GM23338 (cell line): Measurements from ENCODE around the gene TNFRSF21. TPM values are rescaled to one million over a fixed set of nuclear protein-coding genes. Genes with fewer than 3 reads are reported as not detected.

Source experiments
- ATAC-seq: fragments of 200-7000 bp; cut with Tn5 transposase; 3 replicates; pipeline ENCODE4 v1.9.1; 2020
- DNase-seq: peaks from one replicate; pipeline ENCODE4 v3.0.0-alpha.2; 2015; ENCODE audit warnings: low spot score
- H2AFZ ChIP-seq: fragments of 200-600 bp; sonication (generic); 2 replicates; pipeline ENCODE4 v1.8.0; 2016; ENCODE audit warnings: antibody characterized with exemption, mild to moderate bottlenecking, moderate library complexity
- H3F3A ChIP-seq: fragments of 200-600 bp; sonication (generic); replicated peaks from 2 replicates; pipeline ENCODE4 v1.8.0; 2017; ENCODE audit warnings: antibody characterized with exemption, mixed run types, low read depth
- H3K27ac ChIP-seq: fragments of 200-600 bp; sonication (generic); 2 replicates; pipeline ENCODE4 v1.6.1; 2016; ENCODE audit warnings: low read depth
- H3K27me3 ChIP-seq: fragments of 200-600 bp; sonication (generic); 2 replicates; pipeline ENCODE4 v1.8.0; 2016; ENCODE audit warnings: mild to moderate bottlenecking, mixed run types, moderate library complexity; ENCODE audit not compliant: insufficient read depth
- H3K36me3 ChIP-seq: fragments of 200-600 bp; sonication (generic); 2 replicates; pipeline ENCODE4 v1.8.0; 2016; ENCODE audit warnings: mild to moderate bottlenecking; ENCODE audit not compliant: insufficient read depth
- H3K4me1 ChIP-seq: fragments of 200-600 bp; sonication (generic); 2 replicates; pipeline ENCODE4 v1.8.0; 2016; ENCODE audit warnings: mild to moderate bottlenecking, moderate library complexity; ENCODE audit not compliant: insufficient read depth
- H3K4me2 ChIP-seq: fragments of 200-600 bp; sonication (generic); 2 replicates; pipeline ENCODE4 v1.7.1; 2017; ENCODE audit warnings: mixed run types
- H3K4me3 ChIP-seq: fragments of 200-600 bp; sonication (generic); 2 replicates; pipeline ENCODE4 v1.6.1; 2016; ENCODE audit warnings: mixed run types
- H3K79me2 ChIP-seq: fragments of 200-600 bp; sonication (generic); replicated peaks from 2 replicates; pipeline ENCODE4 v1.8.0; 2017; ENCODE audit warnings: mild to moderate bottlenecking; ENCODE audit not compliant: insufficient read depth
- H3K9me2 ChIP-seq: fragments of 200-600 bp; sonication (generic); 2 replicates; pipeline ENCODE4 v1.8.0; 2017; ENCODE audit not compliant: insufficient read depth
- H4K20me1 ChIP-seq: fragments of 200-600 bp; sonication (generic); replicated peaks from 2 replicates; pipeline ENCODE4 v1.8.0; 2017; ENCODE audit warnings: mild to moderate bottlenecking; ENCODE audit not compliant: insufficient read depth
- H3K27ac Mint-ChIP-seq: 2 replicates; pipeline ENCODE4 v1.8.0; 2020; ENCODE audit warnings: inconsistent platforms, mild to moderate bottlenecking, moderate library complexity, mixed read lengths
- H3K27me3 Mint-ChIP-seq: 3 replicates; pipeline ENCODE4 v1.8.0; 2022; ENCODE audit warnings: low read depth, mild to moderate bottlenecking, moderate library complexity, mixed read lengths, inconsistent platforms; ENCODE audit not compliant: insufficient read depth, poor library complexity
- H3K36me3 Mint-ChIP-seq: 3 replicates; pipeline ENCODE4 v1.8.0; 2021; ENCODE audit warnings: low read depth, mild to moderate bottlenecking, inconsistent platforms, moderate library complexity, mixed read lengths
- H3K4me1 Mint-ChIP-seq: 3 replicates; pipeline ENCODE4 v1.8.0; 2020; ENCODE audit warnings: mild to moderate bottlenecking, inconsistent platforms, mixed read lengths
- H3K4me3 Mint-ChIP-seq: 3 replicates; pipeline ENCODE4 v1.8.0; 2021; ENCODE audit warnings: moderate library complexity, mild to moderate bottlenecking, inconsistent platforms, mixed read lengths
- H3K9me3 Mint-ChIP-seq: 3 replicates; pipeline ENCODE4 v1.8.0; 2020; ENCODE audit warnings: moderate library complexity, mild to moderate bottlenecking, inconsistent platforms, mixed read lengths
- CREB1 ChIP-seq: fragments of 250-450 bp; sonication (Bioruptor Pico); IDR thresholded peaks from 2 replicates; pipeline ENCODE4 v1.5.0; 2020; ENCODE audit warnings: low read depth, mild to moderate bottlenecking, moderate library complexity
- CTCF ChIP-seq, 2 experiments: fragments of 200-600 bp in 1 of 2; sonication (generic) in 1 of 2; conservative IDR thresholded peaks; 2 replicates each; pipeline versions ENCODE4 v1.5.1 to v1.6.1; 2016 to 2017; ENCODE audit warnings: antibody characterized with exemption in 2 of 2, low read depth in 2 of 2, mild to moderate bottlenecking in 2 of 2, moderate library complexity in 1 of 2
- ETS1 ChIP-seq: IDR thresholded peaks from 2 replicates; pipeline ENCODE4 v1.6.1; 2016; ENCODE audit warnings: antibody characterized with exemption
- EZH2 ChIP-seq: fragments of 200-600 bp; sonication (generic); IDR thresholded peaks from one replicate; pipeline ENCODE4 v1.8.0; 2017; ENCODE audit warnings: antibody characterized with exemption, mild to moderate bottlenecking, low read depth; ENCODE audit not compliant: unreplicated experiment
- EZH2phosphoT487 ChIP-seq: fragments of 200-600 bp; sonication (generic); IDR thresholded peaks from one replicate; pipeline ENCODE4 v1.8.1; 2018; ENCODE audit warnings: antibody characterized with exemption; ENCODE audit not compliant: unreplicated experiment
- JUNB ChIP-seq: IDR thresholded peaks from one replicate; pipeline ENCODE4 v1.6.1; 2016; ENCODE audit warnings: antibody characterized with exemption; ENCODE audit not compliant: unreplicated experiment
- NANOG ChIP-seq: IDR thresholded peaks from 2 replicates; pipeline ENCODE4 v1.6.1; 2016; ENCODE audit warnings: antibody characterized with exemption, borderline replicate concordance
- POLR2AphosphoS5 ChIP-seq: IDR thresholded peaks from 2 replicates; pipeline ENCODE4 v1.6.1; 2016; ENCODE audit warnings: antibody characterized with exemption, low read depth
- STAT1 ChIP-seq: IDR thresholded peaks from one replicate; pipeline ENCODE4 v1.6.1; 2016; ENCODE audit warnings: antibody characterized with exemption; ENCODE audit not compliant: unreplicated experiment
- ZNF114 ChIP-seq: fragments of 250-450 bp; sonication (Bioruptor Pico); IDR thresholded peaks from 2 replicates; pipeline ENCODE4 v1.5.0; 2020; ENCODE audit warnings: mild to moderate bottlenecking, moderate library complexity
- ZNF331 ChIP-seq: fragments of 250-450 bp; sonication (Bioruptor Pico); IDR thresholded peaks from 2 replicates; pipeline ENCODE4 v1.5.0; 2020; ENCODE audit warnings: low read depth, mild to moderate bottlenecking, moderate library complexity
- polyA plus RNA-seq: library from polyadenylated mRNA; unstranded; fragments of >200 nt; fragmentation: Nextera tagmentation; extraction: Ambion mirVana; gene quantifications from 2 replicates; pipeline ENCODE4 v1.2.1, GENCODE V29; 2016
- total RNA-seq: library from RNA; depleted of rRNA; stranded (reverse); fragments of >200 nt; shearing (Covaris generic); gene quantifications from 2 replicates; pipeline ENCODE4 v1.2.3, GENCODE V29; 2014
- TF ChIP-seq, protein P1 (sequence below): fragments of 250-450 bp; sonication (Bioruptor Pico); IDR thresholded peaks from 2 replicates; pipeline ENCODE4 v1.5.0; 2020; ENCODE audit warnings: mild to moderate bottlenecking, moderate library complexity
- TF ChIP-seq, protein P2 (sequence below): IDR thresholded peaks from one replicate; pipeline ENCODE4 v1.6.1; 2018; ENCODE audit warnings: antibody characterized with exemption; ENCODE audit not compliant: unreplicated experiment

TNFRSF21 gene
- total and polyA plus RNA-seq, 2 experiments from 2014 or later, result 22.1 to 48.1 TPM

- H3K4me1 Mint-ChIP-seq, result peaks cover 36% of the 10 kb centered on the region; the same call in 2 of the 3 replicates
- peaks cover 33% of the 10 kb centered on the region; the same call in 2 of the 3 replicates for H3K36me3 Mint-ChIP-seq
- TF ChIP-seq POLR2AphosphoS5 (no peak), ETS1 (no peak), NANOG (no peak), ZNF331 (no peak), CREB1 (no peak), JUNB (no peak), CTCF (conservative IDR thresholded peaks at IDR 0.05; ENCODE audit: low read depth in 2 of 2) (no peak), ZNF114 (no peak), EZH2phosphoT487 (no peak), STAT1 (no peak), EZH2 (no peak)
- TF ChIP-seq, protein P1, sequence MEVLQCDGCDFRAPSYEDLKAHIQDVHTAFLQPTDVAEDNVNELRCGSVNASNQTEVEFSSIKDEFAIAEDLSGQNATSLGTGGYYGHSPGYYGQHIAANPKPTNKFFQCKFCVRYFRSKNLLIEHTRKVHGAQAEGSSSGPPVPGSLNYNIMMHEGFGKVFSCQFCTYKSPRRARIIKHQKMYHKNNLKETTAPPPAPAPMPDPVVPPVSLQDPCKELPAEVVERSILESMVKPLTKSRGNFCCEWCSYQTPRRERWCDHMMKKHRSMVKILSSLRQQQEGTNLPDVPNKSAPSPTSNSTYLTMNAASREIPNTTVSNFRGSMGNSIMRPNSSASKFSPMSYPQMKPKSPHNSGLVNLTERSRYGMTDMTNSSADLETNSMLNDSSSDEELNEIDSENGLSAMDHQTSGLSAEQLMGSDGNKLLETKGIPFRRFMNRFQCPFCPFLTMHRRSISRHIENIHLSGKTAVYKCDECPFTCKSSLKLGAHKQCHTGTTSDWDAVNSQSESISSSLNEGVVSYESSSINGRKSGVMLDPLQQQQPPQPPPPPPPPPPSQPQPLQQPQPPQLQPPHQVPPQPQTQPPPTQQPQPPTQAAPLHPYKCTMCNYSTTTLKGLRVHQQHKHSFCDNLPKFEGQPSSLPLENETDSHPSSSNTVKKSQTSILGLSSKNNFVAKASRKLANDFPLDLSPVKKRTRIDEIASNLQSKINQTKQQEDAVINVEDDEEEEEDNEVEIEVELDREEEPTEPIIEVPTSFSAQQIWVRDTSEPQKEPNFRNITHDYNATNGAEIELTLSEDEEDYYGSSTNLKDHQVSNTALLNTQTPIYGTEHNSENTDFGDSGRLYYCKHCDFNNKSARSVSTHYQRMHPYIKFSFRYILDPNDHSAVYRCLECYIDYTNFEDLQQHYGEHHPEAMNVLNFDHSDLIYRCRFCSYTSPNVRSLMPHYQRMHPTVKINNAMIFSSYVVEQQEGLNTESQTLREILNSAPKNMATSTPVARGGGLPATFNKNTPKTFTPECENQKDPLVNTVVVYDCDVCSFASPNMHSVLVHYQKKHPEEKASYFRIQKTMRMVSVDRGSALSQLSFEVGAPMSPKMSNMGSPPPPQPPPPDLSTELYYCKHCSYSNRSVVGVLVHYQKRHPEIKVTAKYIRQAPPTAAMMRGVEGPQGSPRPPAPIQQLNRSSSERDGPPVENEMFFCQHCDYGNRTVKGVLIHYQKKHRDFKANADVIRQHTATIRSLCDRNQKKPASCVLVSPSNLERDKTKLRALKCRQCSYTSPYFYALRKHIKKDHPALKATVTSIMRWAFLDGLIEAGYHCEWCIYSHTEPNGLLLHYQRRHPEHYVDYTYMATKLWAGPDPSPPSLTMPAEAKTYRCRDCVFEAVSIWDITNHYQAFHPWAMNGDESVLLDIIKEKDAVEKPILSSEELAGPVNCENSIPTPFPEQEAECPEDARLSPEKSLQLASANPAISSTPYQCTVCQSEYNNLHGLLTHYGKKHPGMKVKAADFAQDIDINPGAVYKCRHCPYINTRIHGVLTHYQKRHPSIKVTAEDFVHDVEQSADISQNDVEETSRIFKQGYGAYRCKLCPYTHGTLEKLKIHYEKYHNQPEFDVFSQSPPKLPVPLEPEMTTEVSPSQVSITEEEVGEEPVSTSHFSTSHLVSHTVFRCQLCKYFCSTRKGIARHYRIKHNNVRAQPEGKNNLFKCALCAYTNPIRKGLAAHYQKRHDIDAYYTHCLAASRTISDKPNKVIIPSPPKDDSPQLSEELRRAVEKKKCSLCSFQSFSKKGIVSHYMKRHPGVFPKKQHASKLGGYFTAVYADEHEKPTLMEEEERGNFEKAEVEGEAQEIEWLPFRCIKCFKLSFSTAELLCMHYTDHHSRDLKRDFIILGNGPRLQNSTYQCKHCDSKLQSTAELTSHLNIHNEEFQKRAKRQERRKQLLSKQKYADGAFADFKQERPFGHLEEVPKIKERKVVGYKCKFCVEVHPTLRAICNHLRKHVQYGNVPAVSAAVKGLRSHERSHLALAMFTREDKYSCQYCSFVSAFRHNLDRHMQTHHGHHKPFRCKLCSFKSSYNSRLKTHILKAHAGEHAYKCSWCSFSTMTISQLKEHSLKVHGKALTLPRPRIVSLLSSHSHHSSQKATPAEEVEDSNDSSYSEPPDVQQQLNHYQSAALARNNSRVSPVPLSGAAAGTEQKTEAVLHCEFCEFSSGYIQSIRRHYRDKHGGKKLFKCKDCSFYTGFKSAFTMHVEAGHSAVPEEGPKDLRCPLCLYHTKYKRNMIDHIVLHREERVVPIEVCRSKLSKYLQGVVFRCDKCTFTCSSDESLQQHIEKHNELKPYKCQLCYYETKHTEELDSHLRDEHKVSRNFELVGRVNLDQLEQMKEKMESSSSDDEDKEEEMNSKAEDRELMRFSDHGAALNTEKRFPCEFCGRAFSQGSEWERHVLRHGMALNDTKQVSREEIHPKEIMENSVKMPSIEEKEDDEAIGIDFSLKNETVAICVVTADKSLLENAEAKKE (CRISPR knock-in tag), result no peak
- TF ChIP-seq, protein P2, sequence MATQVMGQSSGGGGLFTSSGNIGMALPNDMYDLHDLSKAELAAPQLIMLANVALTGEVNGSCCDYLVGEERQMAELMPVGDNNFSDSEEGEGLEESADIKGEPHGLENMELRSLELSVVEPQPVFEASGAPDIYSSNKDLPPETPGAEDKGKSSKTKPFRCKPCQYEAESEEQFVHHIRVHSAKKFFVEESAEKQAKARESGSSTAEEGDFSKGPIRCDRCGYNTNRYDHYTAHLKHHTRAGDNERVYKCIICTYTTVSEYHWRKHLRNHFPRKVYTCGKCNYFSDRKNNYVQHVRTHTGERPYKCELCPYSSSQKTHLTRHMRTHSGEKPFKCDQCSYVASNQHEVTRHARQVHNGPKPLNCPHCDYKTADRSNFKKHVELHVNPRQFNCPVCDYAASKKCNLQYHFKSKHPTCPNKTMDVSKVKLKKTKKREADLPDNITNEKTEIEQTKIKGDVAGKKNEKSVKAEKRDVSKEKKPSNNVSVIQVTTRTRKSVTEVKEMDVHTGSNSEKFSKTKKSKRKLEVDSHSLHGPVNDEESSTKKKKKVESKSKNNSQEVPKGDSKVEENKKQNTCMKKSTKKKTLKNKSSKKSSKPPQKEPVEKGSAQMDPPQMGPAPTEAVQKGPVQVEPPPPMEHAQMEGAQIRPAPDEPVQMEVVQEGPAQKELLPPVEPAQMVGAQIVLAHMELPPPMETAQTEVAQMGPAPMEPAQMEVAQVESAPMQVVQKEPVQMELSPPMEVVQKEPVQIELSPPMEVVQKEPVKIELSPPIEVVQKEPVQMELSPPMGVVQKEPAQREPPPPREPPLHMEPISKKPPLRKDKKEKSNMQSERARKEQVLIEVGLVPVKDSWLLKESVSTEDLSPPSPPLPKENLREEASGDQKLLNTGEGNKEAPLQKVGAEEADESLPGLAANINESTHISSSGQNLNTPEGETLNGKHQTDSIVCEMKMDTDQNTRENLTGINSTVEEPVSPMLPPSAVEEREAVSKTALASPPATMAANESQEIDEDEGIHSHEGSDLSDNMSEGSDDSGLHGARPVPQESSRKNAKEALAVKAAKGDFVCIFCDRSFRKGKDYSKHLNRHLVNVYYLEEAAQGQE, result no peak
- peaks cover 80% of the 10 kb centered on the region for H3K79me2 ChIP-seq
- peak; percentile 58 for ATAC-seq
- no peaks in the 10 kb centered on the region for H3K27me3 ChIP-seq
- H3K27me3 Mint-ChIP-seq, result no peaks in the 10 kb centered on the region
- no peak overlapping the region for H2AFZ ChIP-seq
- H3K4me1 ChIP-seq, result peaks cover 13% of the 10 kb centered on the region
- H4K20me1 ChIP-seq, result no peaks in the 10 kb centered on the region; the same call in none of the 2 replicates
- H3K4me2 ChIP-seq, result no peak overlapping the region
- no peaks in the 10 kb centered on the region for H3K9me2 ChIP-seq
- no peaks in the 10 kb centered on the region for H3K36me3 ChIP-seq
- no peak overlapping the region for H3K27ac ChIP-seq
- no peak overlapping the region for H3K4me3 Mint-ChIP-seq
- peak overlapping the region; percentile 57 for H3K27ac Mint-ChIP-seq
- no peaks in the 10 kb centered on the region for H3K9me3 Mint-ChIP-seq
- no peak overlapping the region for H3K4me3 ChIP-seq
- peak; percentile 29 for DNase-seq
- H3F3A ChIP-seq, result no peaks in the 10 kb centered on the region
Measured at GRCh38 chr6:47248446-47248845, 61.3 kb downstream of the TNFRSF21 start.
